Urothelium cell line (cell line): Measurements from ENCODE around the gene ZSCAN1.
A peak's percentile ranks its signal among the peaks of the same experiment; 100 is the strongest.

Experiments used
- DNase-seq: peaks from one replicate; pipeline ENCODE4 v3.0.0; 2011; ENCODE audit warnings: low spot score, mixed read lengths
- FAIRE-seq: peaks from 2 replicates; lab custom pipeline; 2011; peaks lifted over from hg19 to GRCh38; lab: Jason Lieb, UNC

Gene ZSCAN1

DNA sequence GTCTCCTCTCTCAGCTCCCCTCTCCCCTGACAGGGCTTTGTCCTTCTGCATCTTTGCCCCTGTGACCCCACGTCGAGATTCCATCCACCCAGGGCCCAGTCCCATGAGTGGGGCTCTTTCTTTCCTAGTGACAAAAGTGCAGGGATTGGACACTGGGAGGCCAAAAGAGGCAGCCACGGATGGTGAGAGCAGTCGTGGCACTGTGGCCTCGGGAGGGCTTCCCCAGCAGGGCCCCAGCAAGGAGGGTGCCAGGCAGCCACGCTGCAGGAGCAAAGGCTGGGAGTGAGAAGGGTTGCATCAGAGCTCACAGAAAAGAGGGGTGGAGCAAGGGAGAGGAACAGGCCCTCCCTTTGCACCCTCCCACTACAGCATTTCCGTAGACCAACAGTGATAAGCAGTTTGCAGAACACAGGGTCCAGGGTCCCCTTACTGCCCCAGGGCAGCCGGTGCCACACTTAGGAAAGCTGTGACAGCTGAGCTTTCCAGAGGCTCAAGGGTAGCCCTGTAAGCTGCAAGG lies 4.9 kb downstream of the ZSCAN1 start:
- DNase-seq: no peak
- FAIRE-seq: no peak

DNA sequence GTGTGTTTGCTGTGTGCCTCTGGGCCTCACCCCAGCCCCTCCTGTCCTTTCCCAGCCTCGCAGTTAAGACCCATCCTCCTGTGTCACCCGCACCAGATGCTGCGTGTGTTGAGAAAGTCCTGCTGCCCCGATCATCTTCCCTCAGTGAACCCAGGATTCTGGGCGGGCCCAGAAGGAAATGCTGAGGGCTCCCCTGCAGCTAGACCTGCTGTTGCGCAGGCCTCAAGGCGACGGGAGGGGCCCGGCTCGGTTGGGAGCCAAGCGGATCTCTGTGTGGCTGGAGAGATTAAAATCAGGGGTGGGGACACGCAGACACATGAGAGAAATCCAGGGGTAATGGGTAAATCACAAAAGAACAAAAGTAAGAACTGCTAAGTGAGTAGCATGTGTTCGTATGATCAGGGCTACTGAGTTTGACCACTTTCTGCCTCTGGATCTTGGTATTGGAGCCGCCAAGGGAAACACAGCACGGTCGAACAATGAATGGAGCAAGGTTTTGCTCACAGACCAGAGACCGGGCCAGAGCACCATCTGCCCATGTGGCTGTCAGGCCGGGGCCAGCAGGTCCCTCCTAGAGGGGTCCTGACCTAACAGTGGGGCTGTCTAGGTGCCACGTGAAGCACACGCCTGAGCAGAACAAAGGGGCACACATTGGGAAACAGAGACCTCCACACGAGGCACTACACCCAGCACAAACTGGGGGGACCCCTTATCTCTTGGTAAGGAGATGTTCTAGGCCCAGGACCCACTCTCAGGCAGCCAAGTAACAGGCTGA lies 7.1 kb downstream of the ZSCAN1 start:
- DNase-seq (no peak), FAIRE-seq (no peak)

DNA sequence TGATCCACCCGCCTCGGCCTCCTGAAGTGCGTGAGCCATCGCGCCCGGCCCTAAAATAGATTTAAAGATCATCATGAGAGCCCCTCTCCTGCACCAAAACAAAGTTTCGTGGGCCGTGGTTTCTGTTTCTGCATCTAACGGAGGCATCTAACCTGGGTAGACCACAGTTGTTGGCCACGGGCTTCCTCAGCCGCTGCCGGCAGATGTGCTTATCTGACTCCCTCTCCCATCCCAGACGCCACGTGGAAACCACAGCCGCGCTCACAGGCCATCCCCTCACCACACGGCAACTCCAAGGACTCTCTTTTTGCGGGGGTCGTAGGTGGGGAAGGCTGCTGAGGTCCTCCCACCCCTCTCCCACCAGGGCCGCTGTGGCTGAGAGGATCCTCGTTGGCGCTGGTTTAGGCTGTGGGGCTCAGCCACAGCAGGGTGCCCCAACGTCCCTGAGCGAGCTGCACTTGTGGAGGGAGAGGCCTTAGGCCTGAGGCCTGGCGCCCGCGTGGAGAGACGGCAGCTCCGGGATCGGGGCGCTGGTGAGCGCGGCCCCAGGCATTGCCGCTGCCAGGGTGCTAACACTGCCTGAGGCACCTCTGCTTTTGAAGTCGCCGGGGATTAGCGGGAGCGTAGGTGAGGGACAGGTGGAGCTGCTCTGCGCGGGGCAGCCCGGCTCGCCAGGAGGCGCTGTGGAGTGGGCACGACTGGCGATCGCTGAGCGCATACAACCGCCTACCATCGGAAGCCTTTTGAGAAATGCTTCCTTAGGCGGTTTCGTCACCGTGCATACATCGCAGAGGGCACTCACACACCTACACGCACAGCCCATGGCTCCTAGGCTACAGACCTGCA lies 8.9 kb downstream of the ZSCAN1 start:
- no peak for FAIRE-seq
- no peak for DNase-seq

DNA sequence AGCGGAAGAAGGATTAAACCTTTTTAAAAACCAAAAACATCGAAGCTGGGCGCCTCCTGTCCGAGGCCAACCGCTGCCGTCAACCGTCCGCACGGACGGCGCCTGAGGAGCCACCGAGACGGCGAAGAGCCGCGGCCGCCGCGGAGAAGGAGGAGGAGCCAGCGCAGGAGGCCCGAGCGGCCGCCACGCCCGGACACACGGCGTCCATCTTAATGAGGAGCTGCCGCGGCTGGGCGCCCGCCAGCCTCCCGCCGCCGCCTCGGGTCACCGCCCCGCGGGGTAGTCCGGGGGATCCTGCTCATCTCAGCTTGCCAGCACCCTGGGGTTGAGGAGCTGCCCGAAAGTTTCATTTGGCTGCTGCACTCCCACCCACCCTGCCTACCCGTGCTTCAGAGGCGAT lies 10.6 kb downstream of the ZSCAN1 start:
- FAIRE-seq (no peak), DNase-seq (no peak)

DNA sequence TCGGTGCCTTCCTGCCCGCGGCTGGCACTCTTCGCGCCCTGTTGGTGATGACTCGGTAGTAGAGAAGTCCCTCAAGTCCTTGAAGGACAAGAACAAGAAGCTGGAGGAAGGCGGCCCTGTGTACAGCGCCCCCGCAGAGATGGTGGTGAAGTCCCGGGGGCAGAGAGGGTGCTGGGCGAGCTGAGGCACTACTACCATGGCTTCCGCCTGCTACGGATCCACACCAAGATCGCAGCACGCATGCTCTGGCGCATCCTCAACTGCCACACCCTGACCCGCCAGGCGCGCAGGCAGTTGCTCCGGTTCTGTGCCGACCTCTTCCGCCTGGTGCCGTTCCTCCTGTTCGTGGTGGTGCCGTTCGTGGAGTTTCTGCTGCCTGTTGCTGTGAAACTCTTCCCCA lies 11.1 kb downstream of the ZSCAN1 start:
- FAIRE-seq (no peak), DNase-seq (no peak)

DNA sequence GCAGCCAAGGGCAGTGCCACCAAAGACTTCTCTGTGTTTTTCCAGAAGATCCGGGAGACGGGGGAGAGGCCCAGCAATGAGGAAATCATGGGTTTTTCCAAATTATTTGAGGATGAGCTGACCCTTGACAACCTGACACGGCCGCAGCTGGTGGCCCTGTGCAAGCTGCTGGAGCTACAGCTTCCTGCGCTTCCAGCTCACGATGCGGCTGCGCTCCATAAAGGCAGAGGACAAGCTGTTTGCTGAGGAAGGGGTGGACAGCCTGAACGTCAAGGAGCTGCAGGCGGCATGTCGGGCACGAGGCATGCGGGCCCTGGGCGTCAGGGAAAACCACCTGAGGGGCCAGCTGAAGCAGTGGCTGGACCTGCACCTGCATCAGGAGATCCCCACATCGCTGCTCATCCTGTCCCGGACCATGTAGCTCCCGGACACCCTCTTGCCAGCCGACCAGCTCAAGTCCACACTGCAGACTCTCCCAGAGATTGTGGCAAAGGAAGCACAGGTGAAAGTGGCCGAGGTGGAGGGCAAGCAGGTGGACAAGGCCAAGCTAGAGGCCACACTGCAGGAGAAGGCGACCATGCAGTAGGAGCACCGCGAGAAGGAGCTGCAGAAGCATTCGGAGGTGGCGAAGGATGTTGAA lies 11.7 kb downstream of the ZSCAN1 start:
- FAIRE-seq (no peak), DNase-seq (no peak)

DNA sequence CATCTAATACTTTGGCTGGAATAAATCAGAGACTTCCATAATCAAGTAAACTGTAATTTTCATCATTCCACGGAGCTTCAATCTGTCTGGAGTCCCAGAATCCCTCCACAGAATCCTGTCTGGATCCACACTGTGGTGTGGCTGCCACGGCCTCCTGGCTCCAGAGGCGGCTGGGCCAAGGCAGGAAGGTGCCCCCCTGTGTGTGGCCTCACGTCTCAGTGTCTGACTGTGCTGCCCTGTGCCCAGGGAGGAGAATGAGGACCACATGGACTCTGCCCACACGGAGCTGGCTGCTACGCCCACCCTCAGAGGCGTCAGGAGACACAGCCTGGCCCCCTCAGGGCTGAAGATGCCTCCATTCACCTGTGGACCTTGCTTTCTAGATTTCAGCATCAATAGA lies 13.0 kb downstream of the ZSCAN1 start:
- no peak for FAIRE-seq

DNA sequence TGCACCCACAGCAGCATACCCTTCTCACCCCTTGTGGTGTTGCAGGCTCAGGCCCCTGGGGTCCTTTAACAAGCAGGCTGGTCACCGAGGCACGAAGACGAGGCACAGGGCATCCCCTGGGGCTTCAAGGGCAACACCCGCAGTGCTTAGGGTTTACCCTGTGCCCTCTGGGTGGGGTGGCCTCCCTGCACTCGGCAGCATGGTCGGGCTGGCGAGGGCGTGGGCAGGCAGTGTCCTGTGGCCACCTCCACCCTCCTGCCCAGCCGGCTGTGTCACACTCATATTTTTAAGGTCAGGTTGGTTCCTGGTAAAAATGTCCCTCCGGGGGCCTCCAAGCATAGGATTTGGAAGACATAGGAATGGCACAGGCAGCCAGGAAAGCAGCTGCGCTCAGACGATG lies 13.8 kb downstream of the ZSCAN1 start:
- FAIRE-seq: no peak
- no peak for DNase-seq

More for the DNA sequence above, 13.0 kb downstream of the ZSCAN1 start:
- no peak for DNase-seq

DNA sequence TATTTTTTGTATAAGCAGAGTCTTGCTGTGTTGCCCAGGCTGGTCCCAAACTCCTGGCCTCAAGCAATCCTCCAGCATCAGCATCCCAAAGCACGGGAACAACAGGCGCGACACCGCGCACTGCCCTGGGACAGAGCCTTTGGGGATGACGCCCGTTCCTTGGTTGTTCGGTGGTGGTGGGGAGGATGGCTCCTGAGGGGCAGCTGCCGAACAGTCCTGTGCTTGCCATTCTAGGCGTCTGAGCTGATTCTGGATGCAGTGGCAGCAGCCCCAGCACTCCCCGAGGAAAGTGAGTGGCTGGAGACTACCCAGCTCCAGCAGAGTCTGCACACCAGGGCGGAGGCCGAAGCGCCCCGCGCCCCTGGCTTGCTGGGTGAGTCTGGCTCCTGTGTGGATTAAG lies 18.4 kb downstream of the ZSCAN1 start:
- FAIRE-seq (no peak), DNase-seq (no peak)

DNA sequence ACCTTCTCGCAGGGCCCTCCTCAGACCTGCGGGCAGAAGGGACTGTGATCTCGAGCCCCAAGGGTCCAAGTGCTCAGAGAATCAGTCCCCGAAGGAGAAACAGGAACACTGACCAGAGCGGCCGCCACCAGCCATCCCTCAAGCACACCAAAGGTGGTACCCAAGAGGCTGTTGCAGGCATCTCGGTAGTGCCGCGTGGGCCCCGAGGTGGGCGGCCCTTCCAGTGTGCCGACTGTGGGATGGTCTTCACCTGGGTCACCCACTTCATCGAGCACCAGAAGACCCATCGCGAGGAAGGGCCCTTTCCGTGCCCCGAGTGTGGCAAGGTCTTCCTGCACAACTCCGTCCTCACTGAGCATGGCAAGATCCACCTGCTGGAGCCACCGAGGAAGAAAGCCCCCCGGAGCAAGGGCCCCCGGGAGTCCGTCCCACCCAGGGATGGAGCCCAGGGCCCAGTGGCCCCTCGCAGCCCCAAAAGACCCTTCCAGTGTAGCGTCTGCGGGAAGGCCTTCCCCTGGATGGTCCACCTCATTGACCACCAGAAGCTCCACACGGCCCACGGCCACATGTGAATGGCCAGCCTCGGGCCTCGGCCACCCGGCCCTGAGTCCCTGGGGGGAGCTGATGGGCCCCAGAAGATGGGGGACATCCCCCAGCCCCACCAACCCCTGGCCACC lies 19.8 kb downstream of the ZSCAN1 start:
- no peak for FAIRE-seq

DNA sequence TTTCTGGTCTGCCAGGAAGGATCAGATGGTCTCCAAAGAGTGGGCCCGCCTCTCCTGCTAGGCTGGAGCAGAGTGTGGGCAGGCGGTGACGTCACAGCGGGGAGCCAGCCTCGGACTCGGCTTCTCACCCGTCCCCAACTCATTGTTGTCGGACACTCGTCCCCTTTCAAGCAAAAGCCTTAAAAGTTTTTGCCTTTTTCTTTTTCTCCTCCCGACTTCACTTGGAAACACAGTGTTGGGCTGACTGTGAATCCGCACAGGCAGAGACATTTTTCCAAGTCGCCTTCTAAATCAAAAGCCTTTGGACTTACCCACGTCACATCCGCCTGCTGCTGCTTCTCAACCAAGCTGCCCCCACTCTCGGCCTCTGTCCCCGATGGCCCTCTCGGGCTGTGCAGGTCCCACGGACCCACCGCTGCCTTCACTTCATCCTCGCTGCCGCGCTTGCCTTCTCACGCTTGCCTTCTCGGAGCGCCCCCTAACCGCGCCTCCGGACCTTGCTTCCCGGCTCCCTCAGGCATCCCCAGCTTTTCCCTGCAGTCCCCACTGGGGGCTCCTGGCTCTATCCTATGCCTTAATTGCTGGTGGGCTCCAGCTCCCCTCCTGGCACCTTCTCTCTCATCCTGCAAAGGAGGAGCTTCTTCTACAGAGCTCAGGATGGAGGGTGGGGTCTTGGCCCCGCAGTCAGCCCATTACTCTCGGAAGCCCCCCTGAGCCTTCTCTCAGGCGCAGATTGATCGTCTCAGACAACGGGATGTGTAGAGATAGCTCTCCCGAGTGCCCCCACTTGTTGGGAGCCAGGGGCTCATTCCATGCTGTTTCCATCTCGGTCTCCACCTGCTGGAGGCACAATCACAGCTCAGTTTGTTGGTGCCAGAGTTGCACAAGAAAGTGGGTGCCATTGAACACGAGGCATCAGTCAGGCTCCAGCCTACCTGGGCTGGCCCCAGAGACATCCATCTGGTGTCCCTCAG lies 21.4 kb downstream of the ZSCAN1 start:
- FAIRE-seq: no peak
- peak; percentile 33 for DNase-seq

More for the DNA sequence above, 19.8 kb downstream of the ZSCAN1 start:
- no peak for DNase-seq

DNA sequence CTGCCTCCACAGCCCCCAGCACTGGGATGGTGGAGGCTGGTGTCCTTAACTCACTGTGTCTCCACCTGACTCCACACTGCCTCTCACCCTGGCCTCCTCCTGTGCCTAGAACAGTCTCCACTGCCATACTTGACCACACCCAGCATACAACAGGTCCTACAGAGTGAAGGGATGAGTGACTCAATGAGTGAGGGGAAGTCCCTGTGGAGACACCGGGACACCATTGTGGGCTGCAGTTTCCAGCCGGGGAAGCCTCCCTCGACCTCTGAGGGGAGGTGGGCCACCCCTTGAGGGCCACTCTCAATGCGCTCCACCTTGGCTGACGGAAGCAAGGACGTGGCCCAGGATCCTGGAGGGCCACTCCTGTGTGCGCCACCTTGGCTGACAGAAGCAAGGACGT lies 22.4 kb downstream of the ZSCAN1 start:
- no peak for DNase-seq
- no peak for FAIRE-seq

DNA sequence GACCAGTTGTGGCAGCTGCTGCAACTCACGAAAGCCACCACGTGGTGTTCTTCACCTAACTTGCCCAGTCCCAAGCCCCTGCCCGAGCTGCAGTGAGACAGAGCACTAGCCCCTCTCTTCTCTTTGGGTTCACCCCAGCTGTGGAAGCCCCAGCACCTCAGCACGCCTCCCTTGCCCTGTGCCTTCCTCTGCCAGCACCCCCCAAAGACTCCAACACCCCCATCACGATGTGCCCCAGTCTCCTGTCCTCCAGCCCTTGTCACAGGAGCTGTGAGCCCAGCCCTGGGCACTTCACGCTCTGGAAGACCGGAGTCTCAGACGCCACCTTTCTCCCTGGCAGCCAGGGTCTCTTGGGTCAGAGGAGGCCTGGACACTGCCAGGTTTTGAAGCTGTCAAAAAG lies 23.0 kb downstream of the ZSCAN1 start:
- no peak for DNase-seq
- no peak for FAIRE-seq

DNA sequence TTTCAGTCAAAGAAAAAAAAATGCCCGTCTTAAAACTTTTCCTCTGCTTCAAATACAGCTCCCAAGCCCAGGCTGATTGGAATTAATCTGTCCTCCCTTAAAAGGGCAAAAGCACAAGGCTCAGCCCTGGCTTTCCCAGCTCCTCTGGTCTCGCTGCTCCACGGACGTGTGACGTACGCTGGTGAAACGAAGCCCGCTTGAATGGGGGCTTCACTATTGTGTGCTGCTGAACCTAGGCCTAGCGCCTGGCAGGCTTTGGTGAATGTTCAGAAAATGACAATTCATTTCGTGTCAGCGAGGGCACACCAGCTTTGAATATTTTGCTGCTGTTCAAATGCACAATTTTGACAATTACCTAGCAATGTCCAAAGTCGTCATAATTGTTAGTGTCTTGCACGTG lies 24.6 kb downstream of the ZSCAN1 start:
- no peak for DNase-seq
- FAIRE-seq: no peak

DNA sequence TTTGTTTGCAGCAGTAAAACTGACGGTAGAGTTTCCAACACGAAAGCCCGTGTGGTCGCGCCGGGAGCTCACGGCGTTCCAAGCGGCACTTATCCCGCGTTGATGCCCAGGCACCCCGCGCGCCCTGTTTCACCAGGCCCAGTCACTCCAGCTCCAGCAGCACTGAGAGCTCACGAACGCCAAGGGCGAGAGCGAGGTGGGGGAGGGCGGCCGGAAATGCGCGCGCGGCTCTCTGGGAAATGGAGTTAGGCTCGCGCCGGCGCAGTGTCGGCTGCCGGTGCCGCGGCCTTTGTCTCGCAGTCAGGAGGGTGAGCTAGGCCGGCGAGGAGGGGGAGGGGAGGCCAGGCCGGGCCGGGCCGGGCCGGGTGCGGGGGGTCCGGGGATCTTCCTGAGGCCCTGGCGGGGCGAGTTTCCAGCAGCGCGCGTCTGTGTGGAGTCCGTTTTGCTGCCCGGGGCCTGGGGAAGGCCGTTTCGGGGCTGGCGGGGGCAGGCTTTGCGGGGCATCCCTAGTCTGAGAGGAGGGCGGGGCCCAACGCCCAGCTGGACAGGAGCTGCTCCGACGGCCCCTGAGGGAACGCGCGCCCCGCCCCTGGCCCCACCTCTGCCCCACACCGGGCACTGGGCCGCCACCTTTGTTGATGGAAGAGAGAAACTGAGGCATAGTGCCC lies 25.3 kb downstream of the ZSCAN1 start, which contains the start of gene ZNF135:
TSS of gene ZNF135 (plus strand) at position 280 of the 668 bp plus-strand sequence. CDS start 721 bp downstream, outside the sequence.
- DNase-seq (peak; percentile 95), FAIRE-seq (peak; percentile 53)

DNA sequence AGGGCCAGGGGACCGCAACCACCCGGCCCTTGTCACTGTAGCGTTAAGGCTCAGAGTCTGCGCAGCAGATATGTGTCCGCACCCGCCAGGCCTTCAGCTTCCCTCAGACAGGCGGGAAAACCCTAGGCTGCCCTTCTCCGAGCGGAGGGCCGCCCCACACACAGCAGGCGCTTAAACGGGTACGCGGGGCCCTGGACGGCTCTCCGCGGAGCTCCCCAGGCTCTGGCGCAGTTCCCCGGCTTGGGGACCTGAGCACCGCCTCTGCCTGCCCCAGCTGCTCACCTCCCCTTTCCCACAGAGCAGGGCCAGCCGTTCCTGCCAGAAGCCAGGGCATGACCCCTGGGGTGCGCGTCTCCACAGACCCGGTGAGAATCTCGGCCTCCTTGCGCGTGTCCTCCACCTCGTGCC lies 25.9 kb downstream of the ZSCAN1 start:
- DNase-seq: no peak
- no peak for FAIRE-seq

DNA sequence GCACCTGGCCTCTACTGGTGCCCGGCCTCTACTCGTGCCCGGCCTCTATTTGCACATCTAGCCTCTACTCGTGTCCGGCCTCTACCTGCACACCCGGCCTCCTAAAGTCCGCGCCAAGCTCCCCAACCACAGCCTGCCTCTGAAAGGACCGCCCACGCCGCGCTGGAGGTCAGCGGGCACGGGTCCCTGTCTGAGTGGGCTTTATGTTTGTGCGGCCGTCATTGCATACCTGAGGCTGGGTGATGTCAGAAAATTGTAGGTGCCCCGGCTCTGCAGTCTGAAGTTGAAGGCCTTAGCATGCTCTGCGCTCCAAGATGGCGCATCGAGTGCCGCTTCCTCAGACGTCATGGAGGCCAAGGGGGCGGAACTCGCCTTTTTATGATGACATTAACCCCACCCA lies 26.4 kb downstream of the ZSCAN1 start:
- DNase-seq (no peak), FAIRE-seq (no peak)

DNA sequence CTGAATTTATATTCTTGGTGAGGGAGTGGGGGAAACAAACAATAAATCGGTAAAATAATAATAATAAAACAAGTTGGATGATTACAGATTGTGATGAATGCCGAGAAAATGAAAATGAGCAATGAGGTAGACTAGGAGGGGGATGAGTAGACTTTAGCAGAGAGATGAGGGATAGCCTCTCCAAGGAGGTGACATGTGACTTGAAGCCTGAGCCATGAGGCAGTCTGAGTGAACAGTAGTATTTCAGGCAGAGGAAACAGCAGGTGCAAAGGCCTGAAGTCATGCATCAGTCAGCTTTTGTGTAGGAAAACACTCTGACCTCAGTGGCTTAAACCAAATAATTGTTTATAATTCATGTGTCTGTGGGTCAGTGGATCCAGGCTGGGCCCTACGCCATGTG lies 29.9 kb downstream of the ZSCAN1 start:
- DNase-seq: no peak
- FAIRE-seq: no peak
